ENCODE results near the gene ELP6.

The ELP6 gene

DNA sequence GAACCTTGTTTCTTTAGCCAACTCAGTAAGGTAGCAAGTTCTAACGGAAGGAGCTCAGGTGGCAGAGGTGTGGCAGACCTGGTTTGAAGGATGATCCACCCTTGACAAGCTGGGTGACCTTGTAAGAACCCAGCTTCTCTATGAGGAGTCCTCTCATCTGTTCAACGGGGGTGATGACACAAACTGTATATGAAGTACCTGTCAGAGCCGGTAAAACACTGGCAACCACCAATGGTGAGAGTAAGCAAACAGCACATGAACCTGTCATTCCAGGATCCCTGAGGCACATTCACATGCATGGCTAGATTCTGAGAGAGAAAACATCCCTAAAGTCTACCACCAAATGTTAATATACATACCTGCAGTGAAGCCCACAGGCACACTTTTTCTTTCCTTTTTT, 40.1 kb downstream of the ELP6 start:
- no peak for TF ChIP-seq CTCF (IDR thresholded peaks at IDR 0.05)

DNA sequence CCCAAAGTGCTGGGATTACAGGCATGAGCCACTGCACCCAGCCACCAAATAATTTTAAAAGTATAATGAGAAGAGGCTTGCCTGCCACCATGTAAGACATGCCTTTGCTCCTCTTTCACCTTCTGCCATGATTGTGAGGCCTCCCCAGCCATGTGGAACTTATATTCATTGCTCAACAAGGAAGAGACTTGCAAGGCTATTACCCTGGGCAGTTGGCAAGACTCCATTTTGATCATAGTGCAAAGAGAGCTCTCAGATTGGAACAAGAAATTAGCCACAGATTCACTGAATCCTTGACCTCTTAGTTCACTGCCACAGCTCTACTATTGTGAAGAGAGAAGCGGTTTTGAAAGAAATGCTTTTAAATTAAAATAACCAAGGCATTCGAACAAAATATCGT, 43.9 kb downstream of the ELP6 start:
- TF ChIP-seq CTCF (IDR thresholded peaks at IDR 0.05), result no peak

DNA sequence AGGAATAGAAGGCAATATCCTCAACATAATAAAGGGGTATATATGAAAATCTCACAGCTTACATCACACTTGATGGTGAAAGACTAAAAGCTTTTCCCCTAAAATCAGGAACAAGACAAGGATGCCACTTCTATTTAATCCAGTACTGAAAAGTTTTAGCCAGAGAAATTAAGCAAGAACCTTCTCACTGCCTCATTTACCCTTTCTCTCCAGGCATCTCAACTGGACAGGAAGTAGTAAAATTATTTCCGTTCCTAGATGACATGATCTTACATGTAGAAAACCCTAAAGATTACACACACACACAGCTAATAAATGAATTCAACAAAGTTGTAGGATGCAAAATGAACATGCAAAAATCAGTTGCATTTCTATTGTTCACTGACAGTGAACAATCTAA, 48.9 kb downstream of the ELP6 start:
- no peak for TF ChIP-seq CTCF (IDR thresholded peaks at IDR 0.05)

DNA sequence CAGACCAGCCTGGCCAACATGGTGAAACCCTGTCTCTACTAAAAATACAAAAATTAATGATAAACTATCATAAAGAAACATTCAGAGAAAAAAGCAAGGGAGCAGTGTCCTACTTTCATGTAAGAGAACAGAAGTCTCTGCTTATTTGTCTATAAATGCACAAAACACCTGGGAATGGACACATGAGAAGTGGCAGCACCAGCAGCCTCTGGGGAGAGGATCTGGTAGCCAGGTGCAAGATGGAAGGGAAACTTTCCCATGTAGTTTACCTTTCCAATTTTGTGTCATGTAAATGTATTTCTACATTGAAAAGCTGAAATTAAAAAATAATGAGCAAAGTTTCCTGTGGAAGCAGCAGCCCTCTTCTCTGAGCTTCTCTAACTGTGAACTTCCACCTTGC, 56.5 kb downstream of the ELP6 start:
- no peak for TF ChIP-seq CTCF (IDR thresholded peaks at IDR 0.05)

- TF ChIP-seq CTCF (IDR thresholded peaks at IDR 0.05), result no peak
These were observed 57.6 kb downstream of the ELP6 start for GRCh38 chr3:47455806-47456452.

DNA sequence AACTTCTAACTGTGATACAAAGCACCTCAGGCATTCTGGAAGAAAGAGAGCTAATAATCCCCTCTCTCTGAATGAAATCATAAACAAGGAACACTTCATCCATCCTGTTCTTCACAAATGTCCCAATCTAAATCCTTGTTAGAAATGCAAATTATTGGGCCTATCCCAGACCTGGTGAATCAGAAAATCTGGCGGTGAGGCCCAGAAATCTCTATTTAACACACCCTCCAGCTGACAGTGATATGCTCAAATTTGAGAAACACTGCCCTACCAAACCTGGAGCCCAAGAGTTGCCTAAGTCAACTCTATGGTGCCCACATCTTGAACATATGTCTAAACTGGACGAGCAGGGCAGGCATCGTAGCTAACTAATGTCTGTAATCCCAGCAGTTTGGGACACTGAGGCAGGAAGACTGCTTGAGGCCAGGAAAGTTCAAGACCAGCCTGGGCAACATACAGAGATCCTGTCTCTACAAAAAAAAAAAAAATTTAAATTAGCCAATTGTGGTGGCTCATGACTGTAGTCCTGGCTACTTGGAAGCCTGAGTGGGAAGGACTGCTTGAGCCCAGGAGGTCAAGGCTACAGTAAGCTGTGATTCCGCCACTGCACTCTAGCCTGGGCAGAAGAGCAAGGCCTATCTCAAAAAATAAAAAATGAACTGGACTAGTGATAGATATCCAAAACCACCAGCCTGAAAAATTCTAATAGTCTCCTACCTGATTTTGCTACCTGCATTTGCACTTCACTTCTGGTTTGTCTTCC, 60.9 kb downstream of the ELP6 start:
- TF ChIP-seq CTCF (IDR thresholded peaks at IDR 0.05), result no peak

Measured in LNCAP (cell line).